Erythroblast (primary cell): ENCODE results near the gene FBXW7.

Experiments used
- GATA1 ChIP-seq: IDR thresholded peaks from 2 replicates; pipeline ENCODE4 v1.6.1; 2011; ENCODE audit warnings: low read depth, mild to moderate bottlenecking, control low read depth, low read length, moderate library complexity
- POLR2A ChIP-seq: IDR thresholded peaks from 2 replicates; pipeline ENCODE4 v1.6.1; 2011; ENCODE audit warnings: mild to moderate bottlenecking, low read length

DNA sequence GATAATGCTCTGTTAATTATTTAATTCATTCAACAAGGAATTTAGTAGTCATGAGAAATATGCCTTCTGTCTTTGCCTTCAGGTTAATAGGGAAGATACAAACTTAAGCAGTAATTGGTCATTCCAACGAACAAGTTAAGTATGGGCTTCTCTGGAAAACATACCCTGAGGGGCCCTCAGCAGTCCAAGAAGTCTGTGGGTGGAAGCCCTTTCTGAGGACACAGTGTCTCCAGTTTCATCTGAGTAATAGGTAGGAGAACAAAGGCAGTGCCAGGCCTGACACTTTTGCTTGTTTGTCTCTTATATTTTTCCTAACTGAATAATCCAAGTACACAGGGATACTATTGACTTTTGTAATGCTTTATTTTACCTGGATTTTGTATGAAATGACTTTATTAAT, 262.5 kb downstream of the FBXW7 start:
- TF ChIP-seq POLR2A, result no peak
- TF ChIP-seq GATA1, result no peak
